ENCODE data around the gene OR12D2.
"Not testable (repeated sequence)": the region's sequence is repeated elsewhere in the genome, so short reads cannot be mapped to it uniquely, and the experiment has no call there.

Gene OR12D2

GRCh38 chr6:29395331-29395730 lies at the start of gene OR12D2:
OR12D2 (plus strand) TSS chr6:29395631; CDS start chr6:29396700, 1,069 bp downstream.
- TF ChIP-seq CTCF (IDR thresholded peaks at IDR 0.05; ENCODE audit: insufficient read depth, low read depth, low read length, missing control alignments), result no peak
- DNase-seq (ENCODE audit: low read depth), result no peak

GRCh38 chr6:29349348-29349747 lies 46.1 kb upstream of the OR12D2 start:
- DNase-seq (ENCODE audit: low read depth); H3K4me3 ChIP-seq (ENCODE audit: low read depth, low read length): not testable (repeated sequence)

More at GRCh38 chr6:29395331-29395730, at the start of gene OR12D2:
- no peak within 1 kb of the TSS for H3K4me3 ChIP-seq (ENCODE audit: low read depth, low read length)

- no peak for DNase-seq (ENCODE audit: low read depth)
- no peak overlapping the region for H3K4me3 ChIP-seq (ENCODE audit: low read depth, low read length)
- TF ChIP-seq CTCF (IDR thresholded peaks at IDR 0.05; ENCODE audit: insufficient read depth, low read depth, low read length, missing control alignments), result no peak
Measured at GRCh38 chr6:29354980-29355379, 40.5 kb upstream of the OR12D2 start.

GRCh38 chr6:29355603-29356002 lies 39.8 kb upstream of the OR12D2 start:
- no peak for DNase-seq (ENCODE audit: low read depth)
- no peak for TF ChIP-seq CTCF (IDR thresholded peaks at IDR 0.05; ENCODE audit: insufficient read depth, low read depth, low read length, missing control alignments)
- no peak overlapping the region for H3K4me3 ChIP-seq (ENCODE audit: low read depth, low read length)

GRCh38 chr6:29368765-29369164 lies 26.7 kb upstream of the OR12D2 start, which contains the start of gene OR5V1:
OR5V1 (minus strand) TSS chr6:29368865; CDS start chr6:29356195, 12,670 bp downstream.
- no peak within 1 kb of the TSS for H3K4me3 ChIP-seq (ENCODE audit: low read depth, low read length)
- no peak for TF ChIP-seq CTCF (IDR thresholded peaks at IDR 0.05; ENCODE audit: insufficient read depth, low read depth, low read length, missing control alignments)
- DNase-seq (ENCODE audit: low read depth), result no peak

GRCh38 chr6:29375191-29375590 lies 20.2 kb upstream of the OR12D2 start, which contains the start of gene OR12D3:
OR12D3 (minus strand) TSS chr6:29375291; CDS start chr6:29375287, 4 bp downstream.
- no peak for TF ChIP-seq CTCF (IDR thresholded peaks at IDR 0.05; ENCODE audit: insufficient read depth, low read depth, low read length, missing control alignments)
- DNase-seq (ENCODE audit: low read depth), result no peak
- H3K4me3 ChIP-seq (ENCODE audit: low read depth, low read length), result no peak within 1 kb of the TSS

GRCh38 chr6:29376003-29376402 lies 19.4 kb upstream of the OR12D2 start:
- DNase-seq (ENCODE audit: low read depth), result peak; percentile 12
- TF ChIP-seq CTCF (IDR thresholded peaks at IDR 0.05; ENCODE audit: insufficient read depth, low read depth, low read length, missing control alignments), result peak; percentile 13
- no peak overlapping the region for H3K4me3 ChIP-seq (ENCODE audit: low read depth, low read length)
